Upper lobe of left lung (tissue), 4 donors: Measurements from ENCODE around the gene LANCL1.

Source experiments
- EP300 ChIP-seq, 4 donors: sonication (generic); formaldehyde crosslinking; IDR thresholded peaks; one replicate each; pipeline ENCODE4 v1.5.1; 2017; ENCODE audit warnings: antibody characterized with exemption in 4 of 4, control low read depth in 2 of 4
- POLR2AphosphoS5 ChIP-seq, 2 donors: sonication (generic); formaldehyde crosslinking; IDR thresholded peaks; one replicate each; pipeline ENCODE4 v1.5.1; 2017; ENCODE audit warnings: antibody characterized with exemption in 2 of 2
- TF ChIP-seq, protein P1 (sequence below), 6 experiments: fragments of 450-650 bp in 4 of 6; fragments of 200-600 bp in 2 of 6; sonication (generic) in 2 of 6; IDR thresholded peaks; one replicate each; pipeline ENCODE4 v1.5.1; 2016 to 2019; ENCODE audit warnings: antibody characterized with exemption in 6 of 6

DNA sequence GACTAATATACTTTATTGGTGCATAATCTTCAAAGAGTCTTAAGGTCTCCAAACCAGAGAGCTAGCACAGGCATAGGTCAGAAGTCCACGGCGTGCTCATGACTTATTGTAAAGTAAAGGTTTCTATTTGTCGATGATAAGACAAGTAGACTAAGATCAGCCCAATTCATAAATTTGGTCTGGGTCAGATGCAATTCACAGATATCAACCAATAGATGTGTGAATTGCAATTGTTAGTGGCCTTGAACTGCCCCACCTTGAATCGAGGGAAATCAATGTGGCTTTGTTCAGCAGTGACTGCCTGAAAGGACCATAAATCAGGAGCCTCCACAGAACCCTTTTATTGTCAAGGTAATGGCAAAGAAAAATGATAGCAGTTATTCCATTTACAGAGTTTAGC, 40.7 kb upstream of the LANCL1 start:
- no peak for TF ChIP-seq POLR2AphosphoS5 (IDR thresholded peaks at IDR 0.05)
- TF ChIP-seq, protein P1, sequence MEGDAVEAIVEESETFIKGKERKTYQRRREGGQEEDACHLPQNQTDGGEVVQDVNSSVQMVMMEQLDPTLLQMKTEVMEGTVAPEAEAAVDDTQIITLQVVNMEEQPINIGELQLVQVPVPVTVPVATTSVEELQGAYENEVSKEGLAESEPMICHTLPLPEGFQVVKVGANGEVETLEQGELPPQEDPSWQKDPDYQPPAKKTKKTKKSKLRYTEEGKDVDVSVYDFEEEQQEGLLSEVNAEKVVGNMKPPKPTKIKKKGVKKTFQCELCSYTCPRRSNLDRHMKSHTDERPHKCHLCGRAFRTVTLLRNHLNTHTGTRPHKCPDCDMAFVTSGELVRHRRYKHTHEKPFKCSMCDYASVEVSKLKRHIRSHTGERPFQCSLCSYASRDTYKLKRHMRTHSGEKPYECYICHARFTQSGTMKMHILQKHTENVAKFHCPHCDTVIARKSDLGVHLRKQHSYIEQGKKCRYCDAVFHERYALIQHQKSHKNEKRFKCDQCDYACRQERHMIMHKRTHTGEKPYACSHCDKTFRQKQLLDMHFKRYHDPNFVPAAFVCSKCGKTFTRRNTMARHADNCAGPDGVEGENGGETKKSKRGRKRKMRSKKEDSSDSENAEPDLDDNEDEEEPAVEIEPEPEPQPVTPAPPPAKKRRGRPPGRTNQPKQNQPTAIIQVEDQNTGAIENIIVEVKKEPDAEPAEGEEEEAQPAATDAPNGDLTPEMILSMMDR (IDR thresholded peaks at IDR 0.05), result no peak
- TF ChIP-seq EP300 (IDR thresholded peaks at IDR 0.05), result no peak
